ENCODE results near the gene BTBD9. TPM values are rescaled to one million over a fixed set of nuclear protein-coding genes. Genes with fewer than 3 reads are reported as not detected.

BTBD9 gene
- total and polyA plus RNA-seq, 2 donors (not counting 1 experiment from before 2014, with no cell fraction given) = 4.1 to 48.9 TPM

DNA sequence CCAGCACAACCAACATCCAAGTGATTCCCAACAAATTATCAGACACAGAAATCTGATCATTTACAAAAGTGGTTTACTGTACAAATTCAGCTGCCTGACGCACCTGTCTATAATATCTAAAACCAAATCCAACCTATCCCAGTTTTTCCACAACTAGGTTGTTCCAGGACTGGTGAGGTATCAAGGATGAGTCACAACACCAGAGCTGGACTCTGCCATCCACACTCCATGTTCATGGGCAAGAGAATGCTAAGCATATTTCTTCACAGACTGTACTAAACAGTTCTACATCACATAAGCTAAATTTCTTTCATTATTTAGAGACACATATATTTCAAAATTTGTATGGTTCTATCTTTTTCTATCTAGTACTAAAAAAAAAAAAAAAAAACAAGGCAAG is 141.6 kb downstream of the BTBD9 start:
- Histone ChIP-seq H3K4me3 (ENCODE audit: control extremely low read depth in 1 of 5, extremely low read depth in 1 of 5, insufficient read depth in 1 of 5, low read depth in 2 of 5, low read length in 4 of 5) (no peak overlapping the region), H3K9me3 (ENCODE audit: control extremely low read depth in 1 of 3, control insufficient read depth in 2 of 3, insufficient read depth in 1 of 3, low read length in 2 of 3) (no peaks in the 10 kb centered on the region), H3K4me2 (replicated peaks; ENCODE audit: low read depth, low read length, poor library complexity, severe bottlenecking) (no peak overlapping the region), H4K20me1 (ENCODE audit: control insufficient read depth, insufficient read depth, low read length, poor library complexity, severe bottlenecking) (no peaks in the 10 kb centered on the region), H3K36me3 (replicated peaks in 1 of 2; ENCODE audit: control extremely low read depth in 1 of 2, control insufficient read depth in 1 of 2, extremely low read depth in 1 of 2, insufficient read depth in 2 of 2, low read length in 1 of 2) (no peaks in the 10 kb centered on the region), H3K79me2 (ENCODE audit: control insufficient read depth, insufficient read depth, low read length) (no peaks in the 10 kb centered on the region), H3K27ac (ENCODE audit: low read length in 2 of 2) (no peak overlapping the region), H3K9ac (ENCODE audit: low read length) (no peak overlapping the region), H2AFZ (ENCODE audit: insufficient read depth, low read depth, low read length, poor library complexity, severe bottlenecking) (no peak overlapping the region), H3K27me3 (replicated peaks in 1 of 4; ENCODE audit: control extremely low read depth in 1 of 4, control insufficient read depth in 3 of 4, insufficient read depth in 4 of 4, low read length in 3 of 4) (no peaks in the 10 kb centered on the region), H3K4me1 (ENCODE audit: control insufficient read depth in 2 of 2, insufficient read depth in 2 of 2, low read length in 2 of 2) (no peaks in the 10 kb centered on the region)
- ChIA-PET POLR2A (no interaction called here), CTCF (interaction anchor here (0.7 to 3.1 kb wide), 6 partner anchors 72 to 806 kb away, joined by 3 to 15 read pairs (median 4); no protein-coding TSS in a partner anchor)
- Mint-ChIP-seq H3K4me1 (peaks cover 13% of the 10 kb centered on the region), H3K9me3 (ENCODE audit: insufficient read depth) (no peaks in the 10 kb centered on the region), H3K27ac (no peak overlapping the region), H3K27me3 (no peaks in the 10 kb centered on the region), H3K4me3 (no peak overlapping the region)
- no peak for ATAC-seq (ENCODE audit: low read depth)
- no CpG with 5 or more reads among the region's 1 CpG for WGBS (ENCODE audit: insufficient coverage)
- intact Hi-C loops (cut with micrococcal nuclease) = no loop called here
- TF ChIP-seq, protein P1, sequence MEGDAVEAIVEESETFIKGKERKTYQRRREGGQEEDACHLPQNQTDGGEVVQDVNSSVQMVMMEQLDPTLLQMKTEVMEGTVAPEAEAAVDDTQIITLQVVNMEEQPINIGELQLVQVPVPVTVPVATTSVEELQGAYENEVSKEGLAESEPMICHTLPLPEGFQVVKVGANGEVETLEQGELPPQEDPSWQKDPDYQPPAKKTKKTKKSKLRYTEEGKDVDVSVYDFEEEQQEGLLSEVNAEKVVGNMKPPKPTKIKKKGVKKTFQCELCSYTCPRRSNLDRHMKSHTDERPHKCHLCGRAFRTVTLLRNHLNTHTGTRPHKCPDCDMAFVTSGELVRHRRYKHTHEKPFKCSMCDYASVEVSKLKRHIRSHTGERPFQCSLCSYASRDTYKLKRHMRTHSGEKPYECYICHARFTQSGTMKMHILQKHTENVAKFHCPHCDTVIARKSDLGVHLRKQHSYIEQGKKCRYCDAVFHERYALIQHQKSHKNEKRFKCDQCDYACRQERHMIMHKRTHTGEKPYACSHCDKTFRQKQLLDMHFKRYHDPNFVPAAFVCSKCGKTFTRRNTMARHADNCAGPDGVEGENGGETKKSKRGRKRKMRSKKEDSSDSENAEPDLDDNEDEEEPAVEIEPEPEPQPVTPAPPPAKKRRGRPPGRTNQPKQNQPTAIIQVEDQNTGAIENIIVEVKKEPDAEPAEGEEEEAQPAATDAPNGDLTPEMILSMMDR (IDR thresholded peaks at IDR 0.05) = no peak
- TF ChIP-seq EZH2 (IDR thresholded peaks at IDR 0.05; ENCODE audit: borderline replicate concordance, insufficient read depth, low read depth, low read length, poor library complexity, severe bottlenecking) = no peak
- DNase-seq = no peak

DNA sequence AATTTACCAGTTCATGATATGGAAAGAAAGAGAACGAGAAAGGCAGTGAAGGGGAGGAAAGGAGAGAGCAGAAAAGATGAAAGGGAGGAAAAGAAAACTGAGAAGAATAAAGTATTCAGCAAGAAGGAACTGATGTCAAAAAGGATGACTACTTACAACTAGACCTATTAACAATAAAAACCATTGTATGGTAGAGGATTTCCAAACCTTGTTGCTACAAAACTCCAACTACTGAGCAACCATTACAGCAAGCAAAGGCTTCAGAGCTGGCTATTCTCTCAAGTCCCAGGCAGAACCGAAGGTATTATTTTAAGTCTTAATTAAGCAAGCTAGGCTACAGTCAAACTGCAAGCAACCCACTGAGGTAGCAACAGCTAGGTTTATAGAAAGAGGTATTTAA is 142.2 kb downstream of the BTBD9 start:
- Histone ChIP-seq H3K27me3 (replicated peaks in 1 of 4; ENCODE audit: control extremely low read depth in 1 of 4, control insufficient read depth in 3 of 4, insufficient read depth in 4 of 4, low read length in 3 of 4) (no peaks in the 10 kb centered on the region), H4K20me1 (ENCODE audit: control insufficient read depth, insufficient read depth, low read length, poor library complexity, severe bottlenecking) (no peaks in the 10 kb centered on the region), H2AFZ (ENCODE audit: insufficient read depth, low read depth, low read length, poor library complexity, severe bottlenecking) (no peak overlapping the region), H3K4me3 (ENCODE audit: control extremely low read depth in 1 of 5, extremely low read depth in 1 of 5, insufficient read depth in 1 of 5, low read depth in 2 of 5, low read length in 4 of 5) (no peak overlapping the region), H3K9ac (ENCODE audit: low read length) (no peak overlapping the region), H3K36me3 (replicated peaks in 1 of 2; ENCODE audit: control extremely low read depth in 1 of 2, control insufficient read depth in 1 of 2, extremely low read depth in 1 of 2, insufficient read depth in 2 of 2, low read length in 1 of 2) (no peaks in the 10 kb centered on the region), H3K4me2 (replicated peaks; ENCODE audit: low read depth, low read length, poor library complexity, severe bottlenecking) (no peak overlapping the region), H3K27ac (ENCODE audit: low read length in 2 of 2) (no peak overlapping the region), H3K4me1 (ENCODE audit: control insufficient read depth in 2 of 2, insufficient read depth in 2 of 2, low read length in 2 of 2) (no peaks in the 10 kb centered on the region), H3K79me2 (ENCODE audit: control insufficient read depth, insufficient read depth, low read length) (no peaks in the 10 kb centered on the region), H3K9me3 (ENCODE audit: control extremely low read depth in 1 of 3, control insufficient read depth in 2 of 3, insufficient read depth in 1 of 3, low read length in 2 of 3) (no peaks in the 10 kb centered on the region)
- no peaks in the 10 kb centered on the region for H3K9me3 Mint-ChIP-seq (ENCODE audit: insufficient read depth)
- no peak overlapping the region for H3K27ac Mint-ChIP-seq
- no CpG with 5 or more reads among the region's 2 CpGs for WGBS (ENCODE audit: insufficient coverage)
- no peak for TF ChIP-seq EZH2 (IDR thresholded peaks at IDR 0.05; ENCODE audit: borderline replicate concordance, insufficient read depth, low read depth, low read length, poor library complexity, severe bottlenecking)
- TF ChIP-seq, protein P1 (IDR thresholded peaks at IDR 0.05) = no peak
- H3K4me3 Mint-ChIP-seq = no peak overlapping the region
- DNase-seq (no peak), ATAC-seq (ENCODE audit: low read depth) (no peak)
- intact Hi-C loops (cut with micrococcal nuclease) = no loop called here
- H3K4me1 Mint-ChIP-seq = peaks cover 13% of the 10 kb centered on the region
- no peaks in the 10 kb centered on the region for H3K27me3 Mint-ChIP-seq
- POLR2A ChIA-PET = no interaction called here
- CTCF ChIA-PET = interaction anchor here (1.1 to 3.1 kb wide), 4 partner anchors 22 to 95 kb away, joined by 3 to 15 read pairs (median 3); no protein-coding TSS in a partner anchor

Data from B cell (primary cell).